MCF 10A (cell line): ENCODE measurements around the gene KLHL1. TPM values are rescaled to one million over a fixed set of nuclear protein-coding genes. Genes with fewer than 3 reads are reported as not detected.

Experiments used
- BruUV-seq: library from RNA; stranded (reverse); fragments of 400-500 nt; replicated peaks from 2 replicates; lab custom pipeline; 2021; lab: Mats Ljungman, UMichigan
- CTCF ChIA-PET: fragments of 300-600 bp; sonication (Branson Sonifier 250); formaldehyde crosslinking; extraction: SDS; loops from one replicate; lab custom pipeline; 2021; ENCODE audit warnings: antibody characterized with exemption, inconsistent platforms; lab: Yijun Ruan, JAX
- POLR2A ChIA-PET: fragments of 300-600, 350-650 bp; sonication (Branson Sonifier 250); formaldehyde crosslinking; extraction: SDS; loops from one replicate; lab custom pipeline; 2020; ENCODE audit warnings: antibody characterized with exemption, inconsistent platforms; lab: Yijun Ruan, JAX
- DNase-seq: peaks from one replicate; pipeline ENCODE4 v3.0.0-alpha.2; 2018; ENCODE audit not compliant: unreplicated experiment
- H3K27ac Mint-ChIP-seq: one replicate; pipeline ENCODE4 v1.8.0; 2022; ENCODE audit warnings: mild to moderate bottlenecking, low read depth, mixed read lengths; ENCODE audit not compliant: unreplicated experiment
- H3K27me3 Mint-ChIP-seq: one replicate; pipeline ENCODE4 v1.8.0; 2022; ENCODE audit warnings: mixed read lengths; ENCODE audit not compliant: insufficient read depth, unreplicated experiment
- H3K36me3 Mint-ChIP-seq: one replicate; pipeline ENCODE4 v1.8.0; 2022; ENCODE audit warnings: mild to moderate bottlenecking, moderate library complexity, mixed read lengths; ENCODE audit not compliant: insufficient read depth, unreplicated experiment
- H3K4me1 Mint-ChIP-seq: one replicate; pipeline ENCODE4 v1.8.0; 2022; ENCODE audit warnings: mixed read lengths; ENCODE audit not compliant: insufficient read depth, unreplicated experiment
- H3K4me3 Mint-ChIP-seq: one replicate; pipeline ENCODE4 v1.8.0; 2022; ENCODE audit warnings: mild to moderate bottlenecking, moderate library complexity, mixed read lengths; ENCODE audit not compliant: unreplicated experiment
- H3K9me3 Mint-ChIP-seq: one replicate; pipeline ENCODE4 v1.8.0; 2022; ENCODE audit warnings: mixed read lengths; ENCODE audit not compliant: unreplicated experiment
- intact Hi-C: fragments of 100-400 bp; cut with micrococcal nuclease; formaldehyde crosslinking; loops from 2 replicates; pipeline ENCODE4 v1.14.1; 2022
- total RNA-seq: library from RNA; stranded (reverse); gene quantifications from 2 replicates; pipeline ENCODE4 v1.2.3, GENCODE V29; 2022
- TF ChIP-seq, protein P1 (sequence below): fragments of 200-600 bp; IDR thresholded peaks from one replicate; pipeline ENCODE4 v1.8.0; 2022; ENCODE audit warnings: antibody characterized with exemption, mild to moderate bottlenecking; ENCODE audit not compliant: unreplicated experiment

Gene KLHL1
- total RNA-seq, 1 experiment from 2014 or later, result not detected

DNA sequence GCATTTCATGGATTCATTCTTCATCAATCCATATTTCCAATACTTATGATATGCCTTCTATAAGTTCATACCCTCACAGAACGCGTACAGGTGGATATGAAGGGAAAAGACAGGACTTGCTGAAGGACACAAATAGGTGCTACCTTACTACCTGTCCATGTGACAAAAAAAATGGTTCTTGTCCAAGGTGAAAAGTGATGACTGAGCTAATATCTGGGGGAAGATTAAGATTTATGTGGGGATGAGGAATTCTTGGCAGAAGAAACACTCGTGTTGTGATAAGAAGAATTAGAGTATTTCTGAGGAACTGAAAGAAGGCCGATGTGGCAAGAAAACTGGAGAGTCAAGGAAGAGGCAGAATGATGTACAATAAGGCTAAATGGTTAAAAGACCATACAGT, 357.0 kb downstream of the KLHL1 start:
- Mint-ChIP-seq H3K9me3 (no peaks in the 10 kb centered on the region), H3K4me1 (no peaks in the 10 kb centered on the region), H3K27ac (no peak overlapping the region), H3K27me3 (peaks cover 65% of the 10 kb centered on the region), H3K36me3 (no peaks in the 10 kb centered on the region), H3K4me3 (no peak overlapping the region)
- intact Hi-C loops, result no loop called here
- ChIA-PET CTCF (no interaction called here), POLR2A (no interaction called here)
- DNase-seq, result no peak
- BruUV-seq, result no TSS peak
- TF ChIP-seq, protein P1, sequence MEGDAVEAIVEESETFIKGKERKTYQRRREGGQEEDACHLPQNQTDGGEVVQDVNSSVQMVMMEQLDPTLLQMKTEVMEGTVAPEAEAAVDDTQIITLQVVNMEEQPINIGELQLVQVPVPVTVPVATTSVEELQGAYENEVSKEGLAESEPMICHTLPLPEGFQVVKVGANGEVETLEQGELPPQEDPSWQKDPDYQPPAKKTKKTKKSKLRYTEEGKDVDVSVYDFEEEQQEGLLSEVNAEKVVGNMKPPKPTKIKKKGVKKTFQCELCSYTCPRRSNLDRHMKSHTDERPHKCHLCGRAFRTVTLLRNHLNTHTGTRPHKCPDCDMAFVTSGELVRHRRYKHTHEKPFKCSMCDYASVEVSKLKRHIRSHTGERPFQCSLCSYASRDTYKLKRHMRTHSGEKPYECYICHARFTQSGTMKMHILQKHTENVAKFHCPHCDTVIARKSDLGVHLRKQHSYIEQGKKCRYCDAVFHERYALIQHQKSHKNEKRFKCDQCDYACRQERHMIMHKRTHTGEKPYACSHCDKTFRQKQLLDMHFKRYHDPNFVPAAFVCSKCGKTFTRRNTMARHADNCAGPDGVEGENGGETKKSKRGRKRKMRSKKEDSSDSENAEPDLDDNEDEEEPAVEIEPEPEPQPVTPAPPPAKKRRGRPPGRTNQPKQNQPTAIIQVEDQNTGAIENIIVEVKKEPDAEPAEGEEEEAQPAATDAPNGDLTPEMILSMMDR, result no peak

DNA sequence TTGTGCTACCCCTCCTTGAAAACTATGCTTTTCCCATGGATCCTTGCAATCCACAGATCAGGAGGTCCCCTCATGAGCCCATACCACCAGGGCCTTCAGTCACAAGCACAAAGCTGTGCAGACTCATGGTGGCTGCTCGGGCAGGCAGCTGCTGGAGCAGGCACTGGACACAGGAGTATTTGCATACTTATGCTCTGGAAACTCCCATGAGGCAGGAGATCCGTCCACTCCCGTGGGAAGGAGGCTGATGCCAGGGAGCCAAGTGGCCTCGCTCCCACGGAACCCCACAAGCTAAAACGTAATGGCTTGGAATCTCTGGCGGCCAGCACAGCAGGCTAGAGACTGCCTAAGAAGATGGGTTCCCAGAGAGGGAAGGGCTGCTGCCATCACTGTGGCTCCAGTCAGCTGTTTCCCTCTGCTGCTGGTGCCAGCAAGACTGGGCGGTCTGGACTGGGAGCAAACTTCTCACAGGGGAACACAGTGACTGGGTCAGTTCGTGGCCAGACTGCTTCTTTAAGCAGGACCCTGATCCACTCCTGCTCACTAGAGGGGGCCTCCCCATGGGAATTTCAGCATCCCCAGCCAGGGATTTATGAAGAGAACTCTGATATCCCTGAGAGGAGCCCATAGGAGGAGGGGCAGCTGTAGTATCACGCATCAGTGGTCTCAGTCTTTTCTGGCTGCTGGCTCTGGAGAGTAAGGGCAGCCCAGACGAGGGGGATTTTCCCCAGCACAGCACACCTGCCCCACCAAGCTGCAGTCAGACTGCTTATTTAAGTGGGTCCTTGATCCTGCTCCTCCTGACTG, 370.9 kb downstream of the KLHL1 start:
- TF ChIP-seq, protein P1, result no peak
- ChIA-PET CTCF (interaction anchor here (0.7 kb wide), 1 partner anchor 11 kb away, joined by 3 read pairs; no protein-coding TSS in a partner anchor), POLR2A (no interaction called here)
- no TSS peak for BruUV-seq
- no peaks in the 10 kb centered on the region for H3K4me1 Mint-ChIP-seq
- no peak overlapping the region for H3K4me3 Mint-ChIP-seq
- DNase-seq, result no peak
- intact Hi-C loops, result no loop called here
- H3K36me3 Mint-ChIP-seq, result no peaks in the 10 kb centered on the region
- peaks cover 73% of the 10 kb centered on the region for H3K27me3 Mint-ChIP-seq
- H3K27ac Mint-ChIP-seq, result no peak overlapping the region
- no peaks in the 10 kb centered on the region for H3K9me3 Mint-ChIP-seq

DNA sequence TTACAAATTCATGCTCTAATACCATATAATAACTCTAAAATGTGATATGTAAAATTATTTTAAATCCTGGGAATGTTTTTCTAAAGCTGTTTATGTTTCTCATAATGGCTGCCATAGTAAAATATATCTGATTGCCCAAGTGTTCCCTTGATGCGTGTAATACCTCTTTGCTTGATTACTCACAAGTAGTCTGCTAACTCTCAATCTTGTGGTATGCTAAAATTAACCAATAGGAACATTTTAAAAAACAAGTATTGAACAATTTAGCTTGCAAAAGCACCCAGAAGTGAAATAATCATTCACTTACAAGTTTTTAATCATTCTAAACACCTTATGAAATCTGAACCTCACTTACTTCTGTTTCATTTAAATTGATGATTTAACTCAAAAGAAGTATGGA, 386.6 kb downstream of the KLHL1 start:
- Mint-ChIP-seq H3K9me3 (no peaks in the 10 kb centered on the region), H3K27me3 (peaks cover 47% of the 10 kb centered on the region), H3K36me3 (no peaks in the 10 kb centered on the region), H3K27ac (no peak overlapping the region), H3K4me3 (no peak overlapping the region), H3K4me1 (no peaks in the 10 kb centered on the region)
- ChIA-PET POLR2A (no interaction called here), CTCF (no interaction called here)
- intact Hi-C loops, result loop anchor here (5.0 kb wide), 1 partner anchor 46 kb away; no protein-coding TSS in a partner anchor
- TF ChIP-seq, protein P1, result no peak
- no TSS peak for BruUV-seq
- no peak for DNase-seq

DNA sequence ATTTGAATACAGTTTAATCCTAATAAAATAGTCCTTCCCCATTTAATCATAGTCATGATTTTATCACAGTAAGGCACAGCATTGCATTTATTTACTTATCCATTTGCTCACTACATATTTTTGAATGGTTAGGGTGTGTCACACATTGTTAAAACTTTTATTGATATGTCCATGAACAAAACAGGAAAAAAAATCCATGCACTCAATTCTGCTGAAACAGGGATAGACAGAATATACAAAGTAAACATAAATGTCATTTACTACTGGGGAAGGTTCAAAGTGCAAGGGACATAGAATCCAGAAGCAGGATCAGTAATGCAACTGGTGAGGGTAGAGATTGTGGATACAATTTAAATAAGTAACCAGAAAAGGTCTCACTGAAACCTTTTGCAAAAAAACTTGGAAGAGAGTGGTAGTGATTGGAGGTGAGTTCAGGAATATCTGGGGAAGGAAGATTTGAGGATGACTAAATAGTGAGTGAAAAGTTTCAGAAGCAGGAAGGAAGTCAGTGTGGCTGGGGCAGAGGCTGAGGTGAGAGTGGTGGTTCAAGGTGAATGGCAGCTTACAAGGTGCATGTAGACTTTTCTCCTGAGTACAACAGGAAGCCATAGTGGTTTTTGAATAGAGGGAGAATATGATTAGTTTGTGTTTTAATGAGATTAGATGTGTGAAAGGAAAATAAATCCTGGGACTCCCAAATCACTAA, 387.8 kb downstream of the KLHL1 start:
- ChIA-PET CTCF (no interaction called here), POLR2A (no interaction called here)
- Mint-ChIP-seq H3K27me3 (peaks cover 55% of the 10 kb centered on the region), H3K4me3 (no peak overlapping the region), H3K36me3 (no peaks in the 10 kb centered on the region), H3K27ac (no peak overlapping the region), H3K4me1 (no peaks in the 10 kb centered on the region), H3K9me3 (no peaks in the 10 kb centered on the region)
- TF ChIP-seq, protein P1, result no peak
- DNase-seq, result no peak
- intact Hi-C loops, result loop anchor here (5.0 kb wide), 1 partner anchor 47 kb away; no protein-coding TSS in a partner anchor
- no TSS peak for BruUV-seq
